ENCODE data around the gene RAMACL. TPM values are rescaled to one million over a fixed set of nuclear protein-coding genes. Genes with fewer than 3 reads are reported as not detected.

The RAMACL gene
- total RNA-seq, 1 donor from 2014 or later, result 1.7 TPM

DNA sequence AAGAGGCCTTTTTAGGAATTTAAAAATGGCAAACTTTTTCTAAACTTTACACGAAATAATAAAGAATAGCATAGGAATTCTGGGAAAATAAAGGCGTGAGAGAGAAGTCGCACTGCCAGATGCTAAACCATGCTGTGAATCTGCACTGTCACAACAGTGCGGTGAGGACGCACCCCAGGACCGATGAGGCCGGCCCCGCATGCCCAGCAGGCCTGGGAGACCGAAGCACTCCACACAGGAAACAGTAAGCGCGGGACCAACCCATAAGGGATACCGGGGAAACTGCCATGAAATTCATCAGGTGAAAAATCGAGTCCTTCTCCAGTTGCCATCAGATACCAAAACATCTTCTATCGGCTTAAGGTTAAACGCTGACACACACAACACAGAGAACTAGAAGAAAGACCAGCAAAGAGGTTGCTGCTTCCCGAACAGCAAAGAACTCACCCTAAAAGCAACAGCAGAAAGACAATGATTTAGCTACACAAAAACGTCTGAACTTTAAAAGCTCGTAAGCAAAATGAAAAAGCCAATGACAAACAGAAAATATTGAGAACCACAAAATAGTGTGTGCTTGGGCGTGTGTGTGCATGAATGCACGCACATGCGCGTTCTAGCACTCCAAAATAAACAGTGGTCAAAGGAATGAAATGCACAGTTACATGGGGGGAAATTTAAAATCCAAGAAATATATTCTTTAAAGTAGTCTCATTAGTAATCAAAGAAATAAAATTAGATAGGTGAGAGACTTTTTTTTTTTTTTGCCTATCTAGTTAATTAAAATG is 15.4 kb downstream of the RAMACL start:
- no peak for DNase-seq (ENCODE audit: low spot score, unreplicated experiment)
- Mint-ChIP-seq H3K4me1 (ENCODE audit: low read depth) (peaks cover 13% of the 10 kb centered on the region), H3K27me3 (no peaks in the 10 kb centered on the region)

DNA sequence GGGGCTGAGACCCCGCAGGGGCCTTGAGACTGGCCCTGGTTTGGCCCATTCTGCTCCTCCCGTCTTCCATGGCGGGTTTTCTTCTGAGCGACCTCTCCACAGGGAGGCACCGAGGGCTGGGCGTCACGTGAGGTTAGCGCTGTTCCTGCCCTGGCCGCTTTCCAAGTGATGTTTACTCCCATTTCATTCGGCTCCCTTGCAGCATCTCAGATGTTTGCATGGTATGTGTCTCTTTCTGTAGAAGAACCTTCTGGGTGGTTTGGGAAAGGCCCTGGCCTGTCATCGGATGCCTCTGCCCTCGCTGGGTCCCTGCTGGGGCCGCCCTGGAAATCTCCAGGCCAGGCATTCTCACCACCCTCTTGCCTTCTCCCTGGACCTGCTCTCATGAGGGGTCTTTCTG is 17.3 kb downstream of the RAMACL start:
- peaks cover 3% of the 10 kb centered on the region for H3K36me3 Mint-ChIP-seq (ENCODE audit: insufficient read depth)
- H3K9me3 Mint-ChIP-seq (ENCODE audit: low read depth), result no peaks in the 10 kb centered on the region
- no peak overlapping the region for H3K4me3 Mint-ChIP-seq (ENCODE audit: low read depth)
- peaks cover 13% of the 10 kb centered on the region for H3K4me1 Mint-ChIP-seq (ENCODE audit: low read depth)
- H3K27ac Mint-ChIP-seq, result no peak overlapping the region
- TF ChIP-seq, protein P1, sequence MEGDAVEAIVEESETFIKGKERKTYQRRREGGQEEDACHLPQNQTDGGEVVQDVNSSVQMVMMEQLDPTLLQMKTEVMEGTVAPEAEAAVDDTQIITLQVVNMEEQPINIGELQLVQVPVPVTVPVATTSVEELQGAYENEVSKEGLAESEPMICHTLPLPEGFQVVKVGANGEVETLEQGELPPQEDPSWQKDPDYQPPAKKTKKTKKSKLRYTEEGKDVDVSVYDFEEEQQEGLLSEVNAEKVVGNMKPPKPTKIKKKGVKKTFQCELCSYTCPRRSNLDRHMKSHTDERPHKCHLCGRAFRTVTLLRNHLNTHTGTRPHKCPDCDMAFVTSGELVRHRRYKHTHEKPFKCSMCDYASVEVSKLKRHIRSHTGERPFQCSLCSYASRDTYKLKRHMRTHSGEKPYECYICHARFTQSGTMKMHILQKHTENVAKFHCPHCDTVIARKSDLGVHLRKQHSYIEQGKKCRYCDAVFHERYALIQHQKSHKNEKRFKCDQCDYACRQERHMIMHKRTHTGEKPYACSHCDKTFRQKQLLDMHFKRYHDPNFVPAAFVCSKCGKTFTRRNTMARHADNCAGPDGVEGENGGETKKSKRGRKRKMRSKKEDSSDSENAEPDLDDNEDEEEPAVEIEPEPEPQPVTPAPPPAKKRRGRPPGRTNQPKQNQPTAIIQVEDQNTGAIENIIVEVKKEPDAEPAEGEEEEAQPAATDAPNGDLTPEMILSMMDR (IDR thresholded peaks at IDR 0.05; ENCODE audit: unreplicated experiment), result no peak
- no peak for DNase-seq (ENCODE audit: low spot score, unreplicated experiment)
- no peaks in the 10 kb centered on the region for H3K27me3 Mint-ChIP-seq

More for the DNA sequence above, 15.4 kb downstream of the RAMACL start:
- Mint-ChIP-seq H3K27ac (no peak overlapping the region), H3K4me3 (ENCODE audit: low read depth) (no peak overlapping the region), H3K9me3 (ENCODE audit: low read depth) (peaks cover 2% of the 10 kb centered on the region), H3K36me3 (ENCODE audit: insufficient read depth) (peaks cover 6% of the 10 kb centered on the region)
- TF ChIP-seq, protein P1 (IDR thresholded peaks at IDR 0.05; ENCODE audit: unreplicated experiment), result no peak

DNA sequence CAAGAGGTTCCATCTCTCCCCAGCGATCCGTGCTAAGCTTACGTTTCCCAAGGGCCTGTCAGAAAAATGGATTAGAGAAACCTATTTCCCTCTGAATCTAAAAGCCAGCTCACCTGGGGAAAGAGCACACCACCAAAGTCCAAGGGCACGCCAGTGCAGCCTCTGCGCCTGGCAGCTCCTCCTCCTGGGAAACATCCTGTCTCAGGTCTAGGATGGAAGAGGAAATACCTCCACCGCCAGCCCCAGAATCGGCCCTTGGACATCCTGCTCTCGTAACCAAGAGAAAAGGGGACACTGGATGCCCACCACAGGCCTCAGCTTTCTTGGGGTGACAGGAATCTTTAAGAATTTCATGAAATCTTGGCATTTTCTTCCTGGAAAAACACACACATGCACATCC is 18.7 kb downstream of the RAMACL start:
- no peak overlapping the region for H3K4me3 Mint-ChIP-seq (ENCODE audit: low read depth)
- H3K27me3 Mint-ChIP-seq, result no peaks in the 10 kb centered on the region
- peaks cover 12% of the 10 kb centered on the region for H3K4me1 Mint-ChIP-seq (ENCODE audit: low read depth)
- DNase-seq (ENCODE audit: low spot score, unreplicated experiment), result no peak
- TF ChIP-seq, protein P1 (IDR thresholded peaks at IDR 0.05; ENCODE audit: unreplicated experiment), result no peak
- no peak overlapping the region for H3K27ac Mint-ChIP-seq
- no peaks in the 10 kb centered on the region for H3K9me3 Mint-ChIP-seq (ENCODE audit: low read depth)
- peaks cover 3% of the 10 kb centered on the region for H3K36me3 Mint-ChIP-seq (ENCODE audit: insufficient read depth)

DNA sequence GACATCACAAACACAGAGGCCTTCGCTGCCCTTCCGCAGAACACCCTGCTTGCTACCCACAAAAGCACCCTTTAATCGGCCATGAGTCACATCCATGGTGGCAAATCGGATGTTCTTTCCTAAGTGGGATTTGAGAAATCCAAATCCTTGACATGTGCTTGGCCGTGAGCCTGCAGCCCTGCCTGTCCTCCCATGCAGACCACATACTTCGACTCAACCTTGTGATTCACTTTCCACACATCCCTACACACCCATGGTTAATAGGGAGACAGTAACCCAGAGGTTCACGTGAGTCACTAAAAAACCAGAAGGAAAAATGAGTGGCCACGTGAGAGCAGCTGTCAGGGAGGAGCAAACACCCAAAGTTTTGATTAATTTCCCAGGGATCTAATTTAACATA is 19.4 kb downstream of the RAMACL start:
- Mint-ChIP-seq H3K9me3 (ENCODE audit: low read depth) (no peaks in the 10 kb centered on the region), H3K27ac (peak overlapping the region; percentile 12), H3K4me3 (ENCODE audit: low read depth) (no peak overlapping the region), H3K4me1 (ENCODE audit: low read depth) (peaks cover 5% of the 10 kb centered on the region), H3K27me3 (no peaks in the 10 kb centered on the region), H3K36me3 (ENCODE audit: insufficient read depth) (peaks cover 3% of the 10 kb centered on the region)
- no peak for DNase-seq (ENCODE audit: low spot score, unreplicated experiment)
- TF ChIP-seq, protein P1 (IDR thresholded peaks at IDR 0.05; ENCODE audit: unreplicated experiment), result no peak

DNA sequence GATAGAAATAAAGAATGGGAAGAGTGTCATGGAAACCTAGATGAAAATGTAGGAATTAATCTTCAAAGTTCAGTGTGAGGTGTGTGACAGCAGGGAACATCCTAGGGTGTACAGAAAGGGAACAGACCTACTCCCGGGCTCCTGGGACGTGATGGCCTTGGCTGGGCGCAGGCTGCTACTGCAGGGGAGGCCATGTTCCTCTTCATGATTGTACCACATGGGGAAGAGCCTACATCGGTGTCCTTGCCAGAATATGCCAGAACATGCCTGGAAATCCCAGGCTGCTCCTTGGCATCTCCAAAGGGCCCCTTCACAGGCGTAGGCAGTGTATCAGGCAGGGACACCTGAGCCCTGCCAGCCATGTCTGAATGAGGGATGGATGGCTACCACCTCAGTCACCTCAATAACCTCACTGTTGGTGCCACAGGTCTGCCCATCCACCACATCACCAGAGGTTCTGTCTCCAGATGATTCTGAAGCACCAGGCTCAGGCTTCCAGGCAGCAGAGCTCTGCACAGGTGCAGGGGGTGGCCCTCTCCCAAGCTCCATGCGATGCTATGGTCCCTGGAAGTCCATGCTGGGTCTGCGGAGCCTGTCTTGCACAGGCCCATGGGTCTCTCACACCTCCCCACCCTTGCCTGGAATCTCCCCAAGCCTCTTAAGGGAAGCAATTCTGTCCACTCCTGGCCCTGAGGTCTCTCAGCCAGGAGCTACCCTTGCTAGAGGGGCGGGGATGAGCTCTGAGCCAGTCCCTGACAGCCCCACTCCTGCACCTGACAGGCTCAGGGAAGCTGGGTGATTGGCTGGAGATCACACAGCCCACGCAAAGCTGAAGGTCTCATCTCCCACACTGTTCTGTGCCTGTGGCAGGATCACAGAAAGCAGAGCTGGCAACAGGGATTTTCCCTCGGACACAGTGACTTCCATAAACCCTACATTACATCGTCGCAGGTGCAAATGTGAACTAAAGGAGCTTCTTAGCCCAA is 20.2 kb downstream of the RAMACL start:
- Mint-ChIP-seq H3K36me3 (ENCODE audit: insufficient read depth) (peaks cover 3% of the 10 kb centered on the region), H3K9me3 (ENCODE audit: low read depth) (no peaks in the 10 kb centered on the region), H3K4me1 (ENCODE audit: low read depth) (peaks cover 4% of the 10 kb centered on the region), H3K27ac (peak overlapping the region; percentile 11), H3K4me3 (ENCODE audit: low read depth) (no peak overlapping the region), H3K27me3 (no peaks in the 10 kb centered on the region)
- TF ChIP-seq, protein P1 (IDR thresholded peaks at IDR 0.05; ENCODE audit: unreplicated experiment), result no peak
- no peak for DNase-seq (ENCODE audit: low spot score, unreplicated experiment)

Measured in progenitor cell of endocrine pancreas (in vitro differentiated cells).